SH-SY5Y (cell line): ENCODE measurements around the gene KLHDC3.

Experiments
- GATA2 ChIP-seq: IDR thresholded peaks from 2 replicates; pipeline ENCODE4 v1.6.1; 2011; ENCODE audit warnings: mild to moderate bottlenecking, low read depth, low read length
- GATA3 ChIP-seq: IDR thresholded peaks from 2 replicates; pipeline ENCODE4 v1.6.1; 2011; ENCODE audit warnings: low read depth, mild to moderate bottlenecking, low read length, moderate library complexity

DNA sequence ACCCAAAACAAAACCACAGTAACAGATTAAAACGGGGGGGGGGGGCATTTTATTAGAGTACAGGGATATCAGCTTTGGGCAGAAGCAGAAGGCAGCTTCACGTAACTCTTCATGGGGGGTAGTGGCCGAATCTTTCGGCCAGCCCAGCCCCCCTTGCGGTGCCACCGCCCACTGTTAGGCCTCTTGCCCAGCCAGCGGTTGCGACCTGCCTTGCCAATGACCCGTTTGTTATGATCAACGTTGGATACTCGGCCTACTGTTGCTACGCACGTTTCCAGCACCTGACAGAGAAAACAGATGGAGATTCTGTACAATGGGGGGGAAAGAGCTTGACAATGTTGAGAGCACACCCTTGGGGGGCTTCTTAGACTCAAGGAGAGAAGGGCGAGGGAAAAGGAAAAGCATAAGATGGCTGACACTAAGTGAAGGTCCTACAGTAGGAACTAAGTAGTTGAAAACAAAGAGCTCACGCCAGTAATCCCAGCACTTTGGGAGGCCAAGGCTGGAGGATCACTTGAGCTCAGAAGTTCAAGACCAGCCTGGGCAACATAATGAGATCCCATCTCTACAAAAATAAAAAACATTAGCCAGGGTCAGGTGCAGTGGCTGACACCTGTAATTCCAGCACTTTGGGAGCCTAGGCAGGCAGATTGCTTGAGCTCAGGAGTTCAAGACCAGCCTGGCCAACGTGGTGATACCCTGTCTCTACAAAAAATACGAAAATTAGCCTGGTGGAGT lies 40.3 kb downstream of the KLHDC3 start:
- TF ChIP-seq GATA2, result no peak
- no peak for TF ChIP-seq GATA3
